GM11168 (cell line): ENCODE results near the gene GPR148.

ENCODE experiments used
- in situ Hi-C: fragments of 300-500 bp; cut with MboI; formaldehyde crosslinking; loops from one replicate; pipeline ENCODE4 v1.12.0; 2022; ENCODE audit warnings: low sequenced_read_pairs; ENCODE audit not compliant: unreplicated experiment

Gene GPR148

GRCh38 chr2:130744287-130745117, 15.6 kb downstream of the GPR148 start:
- in situ Hi-C loops, result no loop called here

DNA sequence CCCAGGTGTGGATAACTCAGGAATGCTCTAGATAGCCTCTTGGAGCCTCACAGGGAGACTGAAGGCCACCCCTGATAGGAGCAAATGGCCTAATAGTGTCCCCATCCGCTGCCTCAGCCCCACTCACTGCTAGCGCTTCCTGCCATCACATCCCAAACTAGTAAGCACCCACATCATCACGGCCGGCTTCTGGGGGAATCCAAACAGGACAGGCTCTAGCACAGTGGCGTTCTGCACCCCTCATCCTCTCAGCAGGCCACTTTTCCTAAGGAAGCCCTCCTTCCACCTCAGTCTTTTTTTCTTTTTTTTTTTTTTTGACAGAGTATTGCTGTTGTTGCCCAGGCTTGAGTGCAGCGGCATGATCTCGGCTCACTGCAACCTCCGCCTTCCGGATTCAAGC, 20.2 kb downstream of the GPR148 start:
- in situ Hi-C loops, result no loop called here

- in situ Hi-C loops, result no loop called here
Observed at GRCh38 chr2:130749641-130750040, 20.8 kb downstream of the GPR148 start.

DNA sequence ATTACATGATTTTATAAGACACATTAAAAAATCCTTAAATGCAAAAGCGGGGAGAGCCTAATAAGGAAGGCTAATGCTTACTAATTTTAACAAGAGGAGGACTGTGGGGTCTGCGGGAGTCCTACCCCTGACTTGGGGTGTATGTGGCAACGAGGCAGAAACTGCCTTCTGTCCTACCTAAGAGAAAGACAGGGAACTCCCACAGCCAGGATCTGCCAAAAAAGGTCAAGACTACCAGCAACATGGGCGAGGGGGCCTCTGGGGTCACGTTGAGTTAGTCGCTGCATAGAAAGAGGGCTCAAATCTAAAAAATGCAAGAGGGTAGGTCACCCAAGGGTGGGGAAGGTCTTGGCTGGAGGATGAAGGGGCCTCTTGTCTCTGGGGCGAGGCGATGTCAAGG, 25.9 kb downstream of the GPR148 start:
- in situ Hi-C loops, result no loop called here

GRCh38 chr2:130755256-130756052, 26.6 kb downstream of the GPR148 start, which contains the start of gene AMER3:
TSS of gene AMER3 (plus strand) at chr2:130755540. CDS start at chr2:130762073, 6,533 bp downstream.
- in situ Hi-C loops, result no loop called here

DNA sequence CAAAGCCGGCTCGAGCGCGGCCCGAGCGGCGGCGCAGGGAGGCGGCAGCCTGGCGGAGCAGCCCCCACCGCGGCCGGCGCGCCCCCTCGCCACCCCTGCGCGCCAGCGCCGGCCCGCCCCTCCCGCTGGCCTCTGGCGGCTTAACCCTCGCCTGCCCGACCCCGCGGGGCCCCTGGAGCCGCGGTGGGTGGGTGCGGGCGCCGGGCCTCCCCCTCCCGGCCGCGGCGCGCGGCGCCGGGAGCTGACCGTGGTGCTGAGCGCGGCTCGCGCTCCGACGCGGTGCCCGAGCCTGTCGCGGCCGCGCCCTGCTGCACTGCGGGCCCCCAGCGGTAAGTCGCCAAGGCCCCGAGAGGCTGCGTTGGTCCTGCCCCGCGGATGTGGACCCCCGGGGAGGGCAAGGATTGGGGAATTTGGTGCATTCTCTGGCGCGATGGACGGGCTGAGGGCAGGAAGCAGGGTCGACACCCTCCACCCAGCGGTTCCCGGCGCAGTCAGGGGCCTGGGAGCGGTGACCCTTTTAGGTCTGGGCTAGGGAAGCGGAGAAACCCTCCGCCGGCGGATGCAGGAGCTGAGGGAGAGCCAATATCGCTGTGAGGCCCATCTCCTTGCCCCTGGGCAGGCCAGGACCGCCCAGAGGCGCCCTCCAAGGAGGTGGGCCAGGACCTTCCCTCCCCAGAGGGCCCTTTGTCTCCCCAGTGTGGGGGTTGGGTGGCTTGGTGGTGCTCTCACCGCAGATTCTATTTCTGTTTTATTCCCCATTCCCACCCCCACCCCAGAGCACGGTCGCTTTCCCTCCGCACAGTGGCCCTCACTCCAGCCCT, 27.4 kb downstream of the GPR148 start:
- in situ Hi-C loops, result no loop called here

DNA sequence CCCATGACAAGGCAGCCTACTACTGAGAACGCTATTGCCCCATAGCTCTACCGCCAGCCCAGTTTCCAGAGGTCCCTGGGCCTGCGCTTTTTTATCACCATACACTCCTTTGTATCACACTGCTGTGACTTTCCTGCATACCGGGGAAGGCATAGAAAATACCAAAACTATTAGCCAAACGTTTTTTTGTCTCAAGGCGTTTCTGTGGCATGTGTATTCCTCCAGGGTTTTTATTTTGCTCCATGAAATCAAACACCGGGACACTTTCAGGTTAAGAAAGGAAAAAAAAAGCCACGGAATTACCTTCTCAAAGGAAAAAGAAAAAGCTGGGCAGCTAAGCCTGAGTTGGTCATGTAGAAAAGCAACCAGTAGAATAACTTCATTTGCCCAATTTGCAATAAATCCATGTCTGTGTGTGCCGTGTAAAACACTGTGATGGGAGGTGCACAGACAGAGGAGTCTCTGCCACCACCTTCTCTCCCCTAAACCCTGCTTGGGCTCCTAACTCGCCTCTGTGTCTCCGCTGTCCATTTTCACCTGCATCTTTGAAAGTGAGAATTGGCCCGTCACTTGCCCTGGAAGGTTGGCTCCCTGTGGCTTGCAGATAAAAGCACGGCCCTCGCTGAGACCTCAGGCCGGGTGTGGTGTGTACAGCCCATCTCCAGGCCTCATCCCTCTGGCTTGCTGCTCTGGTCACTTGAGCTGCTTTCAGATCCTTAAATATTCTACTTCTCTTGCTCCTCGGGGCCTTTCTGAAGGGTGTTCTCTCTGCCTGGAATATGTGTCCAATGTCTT, 28.2 kb downstream of the GPR148 start:
- in situ Hi-C loops, result no loop called here

GRCh38 chr2:130759906-130760753, 31.3 kb downstream of the GPR148 start:
- in situ Hi-C loops, result no loop called here

- in situ Hi-C loops, result no loop called here
Observed at GRCh38 chr2:130760754-130761751, 32.2 kb downstream of the GPR148 start.

DNA sequence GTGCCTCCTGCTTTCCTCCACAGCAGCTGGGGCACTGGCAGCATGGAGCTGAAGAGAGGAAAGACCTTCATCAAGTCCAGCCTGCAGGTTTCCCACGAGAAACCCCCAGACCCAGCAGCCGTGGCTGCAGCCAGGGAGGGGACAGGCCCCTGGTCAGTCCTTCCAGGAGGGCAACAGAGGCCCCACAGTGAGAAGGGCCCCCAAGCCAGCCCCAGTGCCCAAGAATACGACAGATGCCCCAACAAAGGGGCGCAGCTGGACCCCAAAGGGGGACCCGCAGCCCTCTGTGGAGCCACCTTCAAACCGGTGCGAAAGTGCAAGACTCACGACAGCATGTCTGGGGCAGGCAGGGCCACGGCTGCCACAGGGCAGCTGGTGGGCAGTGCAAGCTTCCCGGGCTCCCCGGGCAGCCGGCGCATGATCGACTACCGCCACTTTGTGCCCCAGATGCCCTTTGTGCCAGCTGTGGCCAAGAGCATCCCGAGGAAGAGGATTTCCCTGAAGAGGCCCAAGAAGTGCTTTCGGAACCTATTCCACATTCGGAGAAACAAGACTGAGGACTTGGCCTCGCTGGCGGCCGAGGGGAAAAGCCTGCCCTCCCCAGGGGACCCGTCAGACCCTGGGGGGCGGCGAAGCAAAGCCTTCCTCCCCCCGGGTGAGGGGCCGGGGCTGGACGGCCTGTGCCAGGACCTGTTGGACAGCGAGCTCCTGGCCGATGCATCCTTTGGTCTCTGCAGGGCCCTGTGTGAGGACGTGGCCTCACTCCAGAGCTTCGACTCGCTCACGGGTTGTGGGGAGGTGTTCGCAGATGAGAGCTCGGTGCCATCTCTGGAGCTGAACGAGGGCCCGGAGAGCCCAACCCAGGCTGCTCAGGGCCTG, 33.4 kb downstream of the GPR148 start:
- in situ Hi-C loops, result no loop called here

DNA sequence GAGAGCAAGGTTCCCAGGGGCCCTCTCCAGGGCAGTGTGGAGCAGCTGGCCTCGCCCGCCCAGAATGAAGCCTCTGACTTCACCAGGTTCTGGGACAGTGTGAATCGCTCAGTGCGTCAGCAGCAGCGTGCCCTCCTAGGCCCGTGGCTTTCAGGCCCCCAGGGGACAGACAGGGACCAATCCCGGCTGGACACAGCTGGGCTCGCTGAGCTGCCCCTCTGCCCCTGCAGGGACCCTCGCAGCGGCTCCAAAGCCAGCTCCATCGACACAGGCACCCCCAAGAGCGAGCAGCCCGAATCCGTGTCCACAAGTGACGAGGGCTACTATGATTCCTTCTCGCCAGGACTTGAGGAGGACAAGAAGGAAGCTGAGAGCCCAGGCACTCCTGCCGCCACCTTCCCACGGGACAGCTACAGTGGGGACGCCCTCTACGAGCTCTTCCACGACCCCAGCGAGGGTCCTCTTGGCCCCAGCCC, 34.1 kb downstream of the GPR148 start:
- in situ Hi-C loops, result no loop called here

DNA sequence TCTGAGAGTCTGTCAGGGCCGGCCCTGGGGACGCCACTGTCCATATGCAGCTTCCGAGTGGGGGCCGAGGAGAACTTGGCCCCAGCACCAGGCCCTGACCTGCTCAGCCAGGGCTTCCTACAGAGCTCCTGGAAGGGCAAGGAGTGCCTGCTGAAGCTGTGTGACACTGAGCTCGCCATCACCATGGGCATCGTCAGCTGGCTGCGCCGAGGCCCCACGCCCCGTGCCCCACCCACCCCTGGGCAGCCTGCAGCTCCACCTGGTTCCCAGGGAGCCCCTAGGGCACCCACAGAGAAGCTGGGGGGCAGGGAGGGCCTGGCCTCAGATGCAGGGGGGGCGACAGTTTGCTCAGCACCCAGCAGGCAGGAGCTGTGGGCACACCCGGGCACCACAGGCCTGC, 34.5 kb downstream of the GPR148 start:
- in situ Hi-C loops, result no loop called here

GRCh38 chr2:130764035-130764820, 35.4 kb downstream of the GPR148 start:
- in situ Hi-C loops, result no loop called here

DNA sequence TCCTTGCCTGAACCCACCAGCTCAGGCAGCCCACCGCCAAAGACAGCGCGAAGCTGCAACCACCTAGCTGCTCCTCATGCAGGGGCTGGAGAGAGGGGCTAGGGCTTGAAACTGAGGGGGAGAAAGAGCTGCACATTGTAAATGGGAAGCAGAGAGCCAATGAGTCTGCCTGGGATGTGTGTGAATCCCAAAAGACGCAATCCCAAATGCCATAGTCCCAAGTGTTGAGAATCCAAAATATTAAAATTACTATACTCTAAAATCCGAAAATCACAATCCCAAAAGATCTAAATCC, 35.9 kb downstream of the GPR148 start:
- in situ Hi-C loops, result no loop called here

DNA sequence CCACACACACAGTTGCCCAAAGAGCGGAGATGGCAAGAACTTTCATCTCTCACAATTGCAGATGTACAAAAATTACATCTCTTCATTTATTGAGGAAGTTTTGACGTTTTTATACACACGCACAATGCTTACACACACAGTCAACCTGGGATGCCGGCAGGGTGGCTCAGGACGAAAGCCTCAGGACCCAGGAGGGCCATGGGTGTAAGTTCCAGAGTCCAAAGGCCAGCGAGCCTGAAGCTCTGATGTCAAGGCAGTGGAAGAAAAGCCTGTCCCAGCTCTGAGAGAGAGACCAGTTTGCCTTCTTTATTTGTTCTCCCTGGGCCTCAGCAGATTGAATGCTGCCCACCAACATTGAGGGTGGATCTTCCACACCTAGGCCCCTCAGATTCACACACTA, 36.6 kb downstream of the GPR148 start:
- in situ Hi-C loops, result no loop called here

DNA sequence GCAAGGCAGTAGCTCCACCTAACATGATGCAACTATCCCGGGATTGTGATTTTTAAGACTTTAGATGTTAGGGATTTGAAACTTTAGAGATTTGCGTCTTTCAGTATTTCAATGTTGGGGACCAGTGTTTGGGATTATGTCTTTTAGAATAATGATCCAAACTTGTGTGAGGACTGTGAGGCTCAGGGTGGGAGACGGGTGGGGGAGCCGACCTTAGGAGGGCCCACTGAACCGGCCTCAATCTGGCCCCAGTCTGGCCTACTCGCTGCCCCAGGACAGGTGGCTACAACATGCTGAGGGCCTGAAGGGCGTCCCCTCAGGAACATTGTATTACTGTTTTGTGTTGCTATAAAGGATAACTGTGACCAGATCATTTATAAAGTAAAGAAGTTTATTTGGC, 37.2 kb downstream of the GPR148 start:
- in situ Hi-C loops, result no loop called here
